Mucosa of descending colon (tissue), 3 donors: ENCODE data around the gene RDH5. TPM values are rescaled to one million over a fixed set of nuclear protein-coding genes. Genes with fewer than 3 reads are reported as not detected.
A peak's percentile ranks its signal among the peaks of the same experiment; 100 is the strongest.

Experiments used
- ATAC-seq: fragments of 200-7000 bp; cut with Tn5 transposase; one replicate; pipeline ENCODE4 v1.9.1; 2020; ENCODE audit warnings: mild to moderate bottlenecking, moderate library complexity
- DNase-seq, 3 donors: peaks; one replicate each; pipeline ENCODE4 v3.0.0-alpha.2; 2020
- H3K36me3 ChIP-seq: fragments of 200-600 bp; one replicate; pipeline ENCODE4 v1.8.0; 2021; ENCODE audit warnings: low read depth, mild to moderate bottlenecking
- H3K4me1 ChIP-seq: fragments of 200-600 bp; one replicate; pipeline ENCODE4 v1.8.0; 2021; ENCODE audit warnings: low read depth, mild to moderate bottlenecking
- H3K4me3 ChIP-seq: fragments of 200-600 bp; one replicate; pipeline ENCODE4 v1.8.0; 2021; ENCODE audit warnings: mild to moderate bottlenecking
- H3K9me3 ChIP-seq: fragments of 200-600 bp; one replicate; pipeline ENCODE4 v1.8.0; 2021; ENCODE audit warnings: mild to moderate bottlenecking
- CTCF ChIP-seq: fragments of 200-600 bp; IDR thresholded peaks from one replicate; pipeline ENCODE4 v1.8.0; 2022; ENCODE audit warnings: antibody characterized with exemption, mild to moderate bottlenecking
- intact Hi-C, 2 donors: fragments of 100-400 bp; cut with DNase I in 1 of 2; cut with micrococcal nuclease in 1 of 2; formaldehyde crosslinking; loops; one replicate each; pipeline versions ENCODE4 v1.11.0 to v1.11.1; 2022; cut with DNase I, micrococcal nuclease
- total RNA-seq, 3 donors: library from RNA; stranded (reverse); fragmentation: NEBNext Ultra II Directional in 2 of 3; extraction: Animal tissue kit (Norgen Biotek cat#: 25700) in 2 of 3; gene quantifications; one replicate each; pipeline versions ENCODE4 v1.2.1 to v1.2.4, GENCODE V29; 2021 to 2023
- donor health status: DM: no; HTN: no; CAD: no; lungs with moderate emphysema.
- donor health status: DM: no; HTN: no; CAD: no.
- donor health status: DM: no; HTN: yes; CAD: no.

Gene RDH5
- total RNA-seq, 3 donors from 2014 or later: 21.5 to 48.1 (median 35.8) TPM

- H3K9me3 ChIP-seq: no peaks in the 10 kb centered on the region
- TF ChIP-seq CTCF: no peak
- DNase-seq (no peak), ATAC-seq (no peak)
- no peak overlapping the region for H3K4me3 ChIP-seq
- no peaks in the 10 kb centered on the region for H3K36me3 ChIP-seq
- intact Hi-C loops: no loop called here
- H3K4me1 ChIP-seq: peaks cover 5% of the 10 kb centered on the region
These were observed 34.5 kb upstream of the RDH5 start for GRCh38 chr12:55685671-55686070.

- intact Hi-C loops: no loop called here
- H3K36me3 ChIP-seq: no peaks in the 10 kb centered on the region
- TF ChIP-seq CTCF: no peak
- H3K9me3 ChIP-seq: no peaks in the 10 kb centered on the region
- DNase-seq: no peak
- peaks cover under 1% of the 10 kb centered on the region for H3K4me1 ChIP-seq
- no peak overlapping the region for H3K4me3 ChIP-seq
- ATAC-seq: no peak
These were observed 33.7 kb upstream of the RDH5 start for GRCh38 chr12:55686366-55687010.

- ATAC-seq (peak; percentile 30), DNase-seq (no peak)
- intact Hi-C loops: no loop called here
- TF ChIP-seq CTCF: no peak
- H3K4me3 ChIP-seq: no peak overlapping the region
- H3K4me1 ChIP-seq: no peaks in the 10 kb centered on the region
- H3K36me3 ChIP-seq: no peaks in the 10 kb centered on the region
- no peaks in the 10 kb centered on the region for H3K9me3 ChIP-seq
These were observed 32.4 kb upstream of the RDH5 start for GRCh38 chr12:55687746-55688145.

GRCh38 chr12:55688716-55689655, 31.2 kb upstream of the RDH5 start:
- intact Hi-C loops: no loop called here
- no peaks in the 10 kb centered on the region for H3K4me1 ChIP-seq
- no peak overlapping the region for H3K4me3 ChIP-seq
- H3K36me3 ChIP-seq: no peaks in the 10 kb centered on the region
- H3K9me3 ChIP-seq: no peaks in the 10 kb centered on the region
- no peak for TF ChIP-seq CTCF
- ATAC-seq (no peak), DNase-seq (no peak)

- DNase-seq: no peak
- intact Hi-C loops: no loop called here
- Histone ChIP-seq H3K36me3 (no peaks in the 10 kb centered on the region), H3K9me3 (no peaks in the 10 kb centered on the region), H3K4me1 (no peaks in the 10 kb centered on the region), H3K4me3 (no peak overlapping the region)
- no peak for ATAC-seq
- TF ChIP-seq CTCF: no peak
These were observed 27.4 kb upstream of the RDH5 start for GRCh38 chr12:55692631-55693322.
